ENCODE results near the gene OR10H5.

The OR10H5 gene

GRCh38 chr19:15776991-15777970, 10.2 kb upstream of the OR10H5 start:
- Histone ChIP-seq H3K9me3 (ENCODE audit: control insufficient read depth, insufficient read depth, low read length) (no peaks in the 10 kb centered on the region), H3K4me1 (ENCODE audit: control insufficient read depth, low read length) (no peaks in the 10 kb centered on the region), H3K27me3 (ENCODE audit: control insufficient read depth, low read length) (no peaks in the 10 kb centered on the region), H4K20me1 (ENCODE audit: control insufficient read depth, insufficient read depth, low read depth, low read length) (no peaks in the 10 kb centered on the region), H3F3A (ENCODE audit: control insufficient read depth, insufficient read depth) (no peaks in the 10 kb centered on the region), H3K4me2 (ENCODE audit: low read length) (no peak overlapping the region), H3K79me2 (ENCODE audit: control insufficient read depth, low read length) (no peaks in the 10 kb centered on the region), H3K4me3 (ENCODE audit: low read length) (no peak overlapping the region), H3K36me3 (ENCODE audit: control insufficient read depth, low read length) (no peaks in the 10 kb centered on the region), H3K9me2 (replicated peaks; ENCODE audit: control insufficient read depth, low read length) (no peaks in the 10 kb centered on the region), H3K27ac (ENCODE audit: low read depth, low read length) (no peak overlapping the region)
- TF ChIP-seq EZH2phosphoT487 (IDR thresholded peaks at IDR 0.05; ENCODE audit: borderline replicate concordance, low read length) (no peak), CTCF (IDR thresholded peaks at IDR 0.05; ENCODE audit: low read depth, low read length, poor library complexity, severe bottlenecking) (no peak)

- no peaks in the 10 kb centered on the region for H4K20me1 ChIP-seq (ENCODE audit: control insufficient read depth, insufficient read depth, low read depth, low read length)
- no peak overlapping the region for H3K4me2 ChIP-seq (ENCODE audit: low read length)
- H3K36me3 ChIP-seq (ENCODE audit: control insufficient read depth, low read length): no peaks in the 10 kb centered on the region
- no peaks in the 10 kb centered on the region for H3K4me1 ChIP-seq (ENCODE audit: control insufficient read depth, low read length)
- no peak overlapping the region for H3K27ac ChIP-seq (ENCODE audit: low read depth, low read length)
- no peaks in the 10 kb centered on the region for H3F3A ChIP-seq (ENCODE audit: control insufficient read depth, insufficient read depth)
- TF ChIP-seq CTCF (IDR thresholded peaks at IDR 0.05; ENCODE audit: low read depth, low read length, poor library complexity, severe bottlenecking) (no peak), EZH2phosphoT487 (IDR thresholded peaks at IDR 0.05; ENCODE audit: borderline replicate concordance, low read length) (no peak)
- no peaks in the 10 kb centered on the region for H3K79me2 ChIP-seq (ENCODE audit: control insufficient read depth, low read length)
- H3K4me3 ChIP-seq (ENCODE audit: low read length): no peak overlapping the region
- no peaks in the 10 kb centered on the region for H3K9me2 ChIP-seq (replicated peaks; ENCODE audit: control insufficient read depth, low read length)
- H3K27me3 ChIP-seq (ENCODE audit: control insufficient read depth, low read length): no peaks in the 10 kb centered on the region
- H3K9me3 ChIP-seq (ENCODE audit: control insufficient read depth, insufficient read depth, low read length): no peaks in the 10 kb centered on the region
Measured at GRCh38 chr19:15779756-15780476, 7.5 kb upstream of the OR10H5 start.

- H3K4me1 ChIP-seq (ENCODE audit: control insufficient read depth, low read length): no peaks in the 10 kb centered on the region
- no peak overlapping the region for H3K27ac ChIP-seq (ENCODE audit: low read depth, low read length)
- H4K20me1 ChIP-seq (ENCODE audit: control insufficient read depth, insufficient read depth, low read depth, low read length): no peaks in the 10 kb centered on the region
- no peaks in the 10 kb centered on the region for H3K36me3 ChIP-seq (ENCODE audit: control insufficient read depth, low read length)
- no peak overlapping the region for H3K4me3 ChIP-seq (ENCODE audit: low read length)
- H3K79me2 ChIP-seq (ENCODE audit: control insufficient read depth, low read length): no peaks in the 10 kb centered on the region
- TF ChIP-seq EZH2phosphoT487 (IDR thresholded peaks at IDR 0.05; ENCODE audit: borderline replicate concordance, low read length) (no peak), CTCF (IDR thresholded peaks at IDR 0.05; ENCODE audit: low read depth, low read length, poor library complexity, severe bottlenecking) (no peak)
- H3K9me3 ChIP-seq (ENCODE audit: control insufficient read depth, insufficient read depth, low read length): no peaks in the 10 kb centered on the region
- no peaks in the 10 kb centered on the region for H3F3A ChIP-seq (ENCODE audit: control insufficient read depth, insufficient read depth)
- no peak overlapping the region for H3K4me2 ChIP-seq (ENCODE audit: low read length)
- H3K9me2 ChIP-seq (replicated peaks; ENCODE audit: control insufficient read depth, low read length): no peaks in the 10 kb centered on the region
- no peaks in the 10 kb centered on the region for H3K27me3 ChIP-seq (ENCODE audit: control insufficient read depth, low read length)
Measured at GRCh38 chr19:15780610-15781418, 6.6 kb upstream of the OR10H5 start.

Data from DOHH2 (cell line).